K562 (cell line): ENCODE results near the gene ADAMTS20.

Experiments used
- ARID1B ChIP-seq: fragments of 450-650 bp; IDR thresholded peaks from 2 replicates; pipeline ENCODE4 v1.6.1; 2016; ENCODE audit warnings: antibody characterized with exemption, mild to moderate bottlenecking, inconsistent platforms
- CEBPG ChIP-seq, 3 experiments: fragments of 200-800 bp in 1 of 3; sonication (Bioruptor generic) in 1 of 3; sonication (generic) in 1 of 3; formaldehyde crosslinking in 1 of 3; IDR thresholded peaks in 2 of 3; conservative IDR thresholded peaks in 1 of 3; 2 replicates each; pipeline versions ENCODE4 v1.6.1 to v1.8.0; 2016 to 2022; ENCODE audit warnings: missing compliant biosample characterization in 2 of 3, missing genetic modification characterization in 2 of 3, mild to moderate bottlenecking in 1 of 3, missing genetic modification reagents in 1 of 3
- HDAC2 ChIP-seq: fragments of 450-650 bp; IDR thresholded peaks from 2 replicates; pipeline ENCODE4 v1.6.1; 2016; ENCODE audit warnings: mild to moderate bottlenecking
- HDGF ChIP-seq: fragments of 450-650 bp; IDR thresholded peaks from 2 replicates; pipeline ENCODE4 v1.6.1; 2016
- JUNB ChIP-seq: fragments of 450-650 bp; formaldehyde crosslinking; conservative IDR thresholded peaks from 2 replicates; pipeline ENCODE4 v1.4.0; 2020; ENCODE audit warnings: mild to moderate bottlenecking
- MXI1 ChIP-seq: IDR thresholded peaks from 2 replicates; pipeline ENCODE4 v1.6.1; 2011; ENCODE audit warnings: low read depth, mild to moderate bottlenecking, improper control_type of control experiment, low read length
- POLR2A ChIP-seq: fragments of 450-650 bp; conservative IDR thresholded peaks from 2 replicates; pipeline ENCODE4 v1.6.1; 2016
- POLR2AphosphoS5 ChIP-seq: IDR thresholded peaks from 2 replicates; pipeline ENCODE4 v1.6.1; 2011; ENCODE audit warnings: mild to moderate bottlenecking, low read depth, low read length, moderate library complexity; ENCODE audit not compliant: control insufficient read depth, insufficient read depth
- SMAD4 ChIP-seq: fragments of 250-450 bp; sonication (Bioruptor Pico); conservative IDR thresholded peaks from 2 replicates; pipeline ENCODE4 v1.8.0; 2021; ENCODE audit warnings: inconsistent platforms, mild to moderate bottlenecking, moderate library complexity
- ZBTB43 ChIP-seq: sonication (generic); formaldehyde crosslinking; IDR thresholded peaks from 2 replicates; pipeline ENCODE4 v1.8.0; 2023; ENCODE audit warnings: mild to moderate bottlenecking, missing genetic modification reagents
- ZKSCAN3 ChIP-seq: fragments of 250-450 bp; sonication (Bioruptor Pico); IDR thresholded peaks from 2 replicates; pipeline ENCODE4 v1.4.0; 2020
- ZNF384 ChIP-seq: IDR thresholded peaks from 2 replicates; pipeline ENCODE4 v1.6.1; 2012; ENCODE audit warnings: low read depth, low read length, improper control_type of control experiment
- TF ChIP-seq, protein P1 (sequence below), 3 experiments: IDR thresholded peaks in 2 of 3; conservative IDR thresholded peaks in 1 of 3; 2 replicates each; pipeline ENCODE4 v1.5.1; 2011 to 2012; ENCODE audit warnings: low read length in 3 of 3, mild to moderate bottlenecking in 3 of 3, control low read depth in 2 of 3, improper control_type of control experiment in 1 of 3, inconsistent platforms in 1 of 3, low read depth in 1 of 3, mixed read lengths in 1 of 3, moderate library complexity in 1 of 3; ENCODE audit not compliant: insufficient read depth in 2 of 3
- TF ChIP-seq, protein P2 (sequence below): fragments of 450-650 bp; IDR thresholded peaks from 2 replicates; pipeline ENCODE4 v1.6.1; 2017; ENCODE audit warnings: mild to moderate bottlenecking, moderate library complexity

GRCh38 chr12:43378448-43378847 is 173.6 kb downstream of the ADAMTS20 start:
- TF ChIP-seq POLR2A (no peak), HDGF (no peak), HDAC2 (no peak), ZKSCAN3 (no peak), MXI1 (no peak), ARID1B (no peak), SMAD4 (CRISPR knock-in tag) (no peak), POLR2AphosphoS5 (no peak), CEBPG (CRISPR knock-in tag; IDR thresholded peaks at IDR 0.05) (no peak), CEBPG (tag; conservative IDR thresholded peaks at IDR 0.05 in 1 of 2, IDR thresholded peaks at IDR 0.05 in 1 of 2) (no peak), ZBTB43 (no peak), ZNF384 (no peak), JUNB (CRISPR knock-in tag) (no peak)
- TF ChIP-seq, protein P1, sequence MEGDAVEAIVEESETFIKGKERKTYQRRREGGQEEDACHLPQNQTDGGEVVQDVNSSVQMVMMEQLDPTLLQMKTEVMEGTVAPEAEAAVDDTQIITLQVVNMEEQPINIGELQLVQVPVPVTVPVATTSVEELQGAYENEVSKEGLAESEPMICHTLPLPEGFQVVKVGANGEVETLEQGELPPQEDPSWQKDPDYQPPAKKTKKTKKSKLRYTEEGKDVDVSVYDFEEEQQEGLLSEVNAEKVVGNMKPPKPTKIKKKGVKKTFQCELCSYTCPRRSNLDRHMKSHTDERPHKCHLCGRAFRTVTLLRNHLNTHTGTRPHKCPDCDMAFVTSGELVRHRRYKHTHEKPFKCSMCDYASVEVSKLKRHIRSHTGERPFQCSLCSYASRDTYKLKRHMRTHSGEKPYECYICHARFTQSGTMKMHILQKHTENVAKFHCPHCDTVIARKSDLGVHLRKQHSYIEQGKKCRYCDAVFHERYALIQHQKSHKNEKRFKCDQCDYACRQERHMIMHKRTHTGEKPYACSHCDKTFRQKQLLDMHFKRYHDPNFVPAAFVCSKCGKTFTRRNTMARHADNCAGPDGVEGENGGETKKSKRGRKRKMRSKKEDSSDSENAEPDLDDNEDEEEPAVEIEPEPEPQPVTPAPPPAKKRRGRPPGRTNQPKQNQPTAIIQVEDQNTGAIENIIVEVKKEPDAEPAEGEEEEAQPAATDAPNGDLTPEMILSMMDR (IDR thresholded peaks at IDR 0.05 in 2 of 3, conservative IDR thresholded peaks at IDR 0.05 in 1 of 3; ENCODE audit: insufficient read depth in 2 of 3, low read depth in 1 of 3, low read length in 3 of 3) = no peak
- TF ChIP-seq, protein P2, sequence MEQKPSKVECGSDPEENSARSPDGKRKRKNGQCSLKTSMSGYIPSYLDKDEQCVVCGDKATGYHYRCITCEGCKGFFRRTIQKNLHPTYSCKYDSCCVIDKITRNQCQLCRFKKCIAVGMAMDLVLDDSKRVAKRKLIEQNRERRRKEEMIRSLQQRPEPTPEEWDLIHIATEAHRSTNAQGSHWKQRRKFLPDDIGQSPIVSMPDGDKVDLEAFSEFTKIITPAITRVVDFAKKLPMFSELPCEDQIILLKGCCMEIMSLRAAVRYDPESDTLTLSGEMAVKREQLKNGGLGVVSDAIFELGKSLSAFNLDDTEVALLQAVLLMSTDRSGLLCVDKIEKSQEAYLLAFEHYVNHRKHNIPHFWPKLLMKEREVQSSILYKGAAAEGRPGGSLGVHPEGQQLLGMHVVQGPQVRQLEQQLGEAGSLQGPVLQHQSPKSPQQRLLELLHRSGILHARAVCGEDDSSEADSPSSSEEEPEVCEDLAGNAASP = no peak
